ENCODE measurements around the gene PRDM1.

Gene PRDM1

DNA sequence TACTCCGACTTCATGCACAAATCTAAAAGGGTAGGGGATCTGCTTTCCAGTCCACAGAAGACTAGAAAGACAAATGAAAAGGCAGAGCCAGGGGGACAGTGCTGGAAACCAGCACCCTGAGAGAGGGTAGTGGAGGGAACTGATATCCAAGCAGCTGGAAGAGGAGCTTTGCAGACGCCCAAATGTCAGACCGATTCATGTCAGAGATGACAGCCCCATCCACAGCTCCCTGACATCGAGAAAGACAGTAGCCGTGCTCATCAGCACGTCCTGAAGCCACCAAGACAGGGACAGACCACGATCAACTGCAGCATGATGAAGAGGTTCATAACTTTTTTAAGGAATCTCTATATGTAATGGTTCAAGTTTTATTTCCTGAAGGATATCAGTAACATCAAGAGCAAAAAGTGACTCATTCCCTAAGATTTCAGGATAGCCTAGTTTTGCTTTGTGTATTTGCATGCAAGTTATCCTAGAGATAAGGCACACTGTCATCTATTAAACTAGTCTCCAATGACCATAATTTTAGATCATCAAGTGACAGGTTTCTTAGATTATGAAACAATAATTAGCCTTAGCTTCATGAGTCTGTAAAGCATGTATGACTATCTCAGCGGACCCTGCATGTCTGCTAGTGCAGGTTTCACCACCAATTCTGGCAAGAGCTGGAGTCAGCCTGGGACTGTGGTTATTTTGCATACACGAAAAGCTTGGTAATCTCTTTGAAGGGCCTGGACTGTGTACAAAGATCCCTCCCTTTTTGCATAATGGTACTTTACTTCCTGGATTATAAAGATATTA is 43.0 kb downstream of the PRDM1 start:
- TF ChIP-seq, protein P1, sequence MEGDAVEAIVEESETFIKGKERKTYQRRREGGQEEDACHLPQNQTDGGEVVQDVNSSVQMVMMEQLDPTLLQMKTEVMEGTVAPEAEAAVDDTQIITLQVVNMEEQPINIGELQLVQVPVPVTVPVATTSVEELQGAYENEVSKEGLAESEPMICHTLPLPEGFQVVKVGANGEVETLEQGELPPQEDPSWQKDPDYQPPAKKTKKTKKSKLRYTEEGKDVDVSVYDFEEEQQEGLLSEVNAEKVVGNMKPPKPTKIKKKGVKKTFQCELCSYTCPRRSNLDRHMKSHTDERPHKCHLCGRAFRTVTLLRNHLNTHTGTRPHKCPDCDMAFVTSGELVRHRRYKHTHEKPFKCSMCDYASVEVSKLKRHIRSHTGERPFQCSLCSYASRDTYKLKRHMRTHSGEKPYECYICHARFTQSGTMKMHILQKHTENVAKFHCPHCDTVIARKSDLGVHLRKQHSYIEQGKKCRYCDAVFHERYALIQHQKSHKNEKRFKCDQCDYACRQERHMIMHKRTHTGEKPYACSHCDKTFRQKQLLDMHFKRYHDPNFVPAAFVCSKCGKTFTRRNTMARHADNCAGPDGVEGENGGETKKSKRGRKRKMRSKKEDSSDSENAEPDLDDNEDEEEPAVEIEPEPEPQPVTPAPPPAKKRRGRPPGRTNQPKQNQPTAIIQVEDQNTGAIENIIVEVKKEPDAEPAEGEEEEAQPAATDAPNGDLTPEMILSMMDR (IDR thresholded peaks at IDR 0.05; ENCODE audit: low read depth, low read length, missing control alignments), result no peak
- Histone ChIP-seq H3K36me3 (replicated peaks) (no peaks in the 10 kb centered on the region), H3K27me3 (replicated peaks) (no peaks in the 10 kb centered on the region), H3K27ac (peak overlapping the region; percentile 17), H3K4me3 (ENCODE audit: low read depth, low read length) (peak overlapping the region; percentile 9)
- peak; percentile 50 for DNase-seq
- in situ Hi-C loops (cut with HindIII; ENCODE audit: low pct_ligation_motif_present, low sequenced_read_pairs), result no loop called here

DNA sequence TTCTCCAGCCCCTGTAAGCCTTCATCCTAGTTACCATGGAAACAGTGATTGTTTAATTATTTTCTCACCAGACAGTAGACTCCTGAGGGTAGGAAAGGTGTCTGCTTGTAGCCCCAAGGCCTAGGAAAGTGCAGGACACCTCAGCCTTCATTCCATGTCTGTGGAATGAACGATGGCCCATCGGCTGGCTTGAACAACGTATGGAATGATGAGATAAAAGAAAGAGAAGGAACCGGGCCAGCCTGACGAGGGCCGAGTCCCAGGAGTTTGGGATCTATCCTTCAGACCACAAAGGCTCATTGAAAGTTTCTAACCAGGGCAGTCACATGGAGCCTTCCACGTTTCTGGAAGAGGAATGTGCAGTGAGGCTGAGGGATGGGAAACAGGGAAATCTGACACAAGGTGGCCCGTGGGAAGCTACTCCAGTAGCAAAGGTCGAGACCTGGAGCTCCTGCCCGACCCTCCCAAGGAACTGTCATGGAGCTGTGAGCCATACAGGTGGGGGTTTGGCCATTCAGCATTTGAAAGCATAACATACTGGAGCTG is 46.1 kb downstream of the PRDM1 start:
- TF ChIP-seq, protein P1 (IDR thresholded peaks at IDR 0.05; ENCODE audit: low read depth, low read length, missing control alignments), result no peak
- in situ Hi-C loops (cut with HindIII; ENCODE audit: low pct_ligation_motif_present, low sequenced_read_pairs), result no loop called here
- DNase-seq, result no peak
- Histone ChIP-seq H3K4me3 (ENCODE audit: low read depth, low read length) (no peak overlapping the region), H3K36me3 (replicated peaks) (no peaks in the 10 kb centered on the region), H3K27ac (no peak overlapping the region), H3K27me3 (replicated peaks) (no peaks in the 10 kb centered on the region)

DNA sequence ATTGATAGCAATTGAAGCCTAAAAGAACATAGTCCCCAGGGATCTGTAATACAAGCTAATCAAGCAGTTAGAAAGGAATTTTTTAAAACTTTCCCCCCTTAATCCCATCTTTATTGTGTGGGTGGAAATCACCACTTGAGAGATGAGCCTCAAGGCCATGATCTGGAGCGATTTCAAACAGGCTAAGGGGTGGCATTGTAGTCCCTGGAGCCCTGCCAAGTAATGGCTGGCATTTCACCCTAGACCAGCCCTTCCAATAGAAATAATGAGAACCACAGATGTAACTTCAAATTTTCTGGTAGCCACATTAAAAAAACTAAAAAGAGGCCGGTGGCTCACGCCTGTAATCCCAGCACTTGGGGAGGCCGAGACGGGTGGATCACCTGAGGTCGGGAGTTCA is 46.9 kb downstream of the PRDM1 start:
- Histone ChIP-seq H3K27me3 (replicated peaks) (no peaks in the 10 kb centered on the region), H3K4me3 (ENCODE audit: low read depth, low read length) (no peak overlapping the region), H3K36me3 (replicated peaks) (no peaks in the 10 kb centered on the region), H3K27ac (no peak overlapping the region)
- TF ChIP-seq, protein P1 (IDR thresholded peaks at IDR 0.05; ENCODE audit: low read depth, low read length, missing control alignments), result no peak
- no peak for DNase-seq
- in situ Hi-C loops (cut with HindIII; ENCODE audit: low pct_ligation_motif_present, low sequenced_read_pairs), result no loop called here

DNA sequence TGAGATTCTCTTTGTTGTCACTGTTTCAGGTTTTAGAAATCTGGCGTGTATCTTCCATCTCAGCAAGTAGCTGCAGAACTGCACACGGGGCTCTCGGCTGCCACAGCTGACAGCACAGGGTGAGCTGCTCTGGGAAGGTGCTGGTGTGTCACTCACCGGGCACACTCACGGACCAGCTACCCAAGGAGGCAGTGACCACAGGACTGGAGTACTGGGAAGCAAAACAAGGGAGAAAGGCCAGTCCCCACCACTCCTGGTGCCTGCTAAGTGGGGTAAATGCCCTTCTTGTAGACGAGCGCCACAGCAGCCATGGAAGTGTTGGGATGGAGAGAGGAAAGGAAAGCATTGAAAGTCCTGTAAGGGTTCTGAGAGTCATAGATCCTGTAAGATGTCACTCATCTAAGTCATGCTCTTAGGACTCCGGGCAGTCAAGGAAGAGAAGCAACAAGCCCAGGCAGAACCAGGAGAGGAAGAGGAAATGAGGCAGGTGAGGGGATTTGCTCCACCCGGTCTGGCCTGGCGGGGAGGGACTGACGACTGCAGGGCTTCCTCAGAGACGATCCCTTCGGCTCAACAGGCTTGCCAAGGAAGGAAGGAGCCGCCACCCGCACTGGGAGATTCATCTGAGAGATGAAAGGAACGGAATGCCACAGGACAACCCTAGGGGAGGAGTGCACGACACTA is 48.1 kb downstream of the PRDM1 start:
- Histone ChIP-seq H3K36me3 (replicated peaks) (no peaks in the 10 kb centered on the region), H3K4me3 (ENCODE audit: low read depth, low read length) (no peak overlapping the region), H3K27me3 (replicated peaks) (no peaks in the 10 kb centered on the region), H3K27ac (no peak overlapping the region)
- TF ChIP-seq, protein P1 (IDR thresholded peaks at IDR 0.05; ENCODE audit: low read depth, low read length, missing control alignments), result no peak
- in situ Hi-C loops (cut with HindIII; ENCODE audit: low pct_ligation_motif_present, low sequenced_read_pairs), result no loop called here
- DNase-seq, result no peak

GRCh38 chr6:106134906-106135634 is 48.9 kb downstream of the PRDM1 start:
- in situ Hi-C loops (cut with HindIII; ENCODE audit: low pct_ligation_motif_present, low sequenced_read_pairs), result no loop called here
- Histone ChIP-seq H3K4me3 (ENCODE audit: low read depth, low read length) (no peak overlapping the region), H3K27me3 (replicated peaks) (no peaks in the 10 kb centered on the region), H3K27ac (no peak overlapping the region), H3K36me3 (replicated peaks) (no peaks in the 10 kb centered on the region)
- no peak for DNase-seq
- TF ChIP-seq, protein P1 (IDR thresholded peaks at IDR 0.05; ENCODE audit: low read depth, low read length, missing control alignments), result no peak
